Mucosa of rectum (tissue), 2 donors: ENCODE measurements around the gene MCCC1.

Experiments used
- H3K27ac ChIP-seq, 2 donors: one replicate each; pipeline ENCODE4 v1.7.0; 2013; ENCODE audit warnings: inconsistent platforms in 2 of 2, low read depth in 2 of 2, low read length in 2 of 2
- H3K27me3 ChIP-seq, 2 donors: one replicate each; pipeline ENCODE4 v1.7.0; 2013; ENCODE audit warnings: low read length in 2 of 2; ENCODE audit not compliant: control insufficient read depth in 2 of 2, insufficient read depth in 2 of 2
- H3K36me3 ChIP-seq, 2 donors: one replicate each; pipeline ENCODE4 v1.7.0; 2013; ENCODE audit warnings: low read length in 2 of 2; ENCODE audit not compliant: control insufficient read depth in 2 of 2, insufficient read depth in 2 of 2
- H3K4me1 ChIP-seq, 2 donors: one replicate each; pipeline ENCODE4 v1.7.0; 2013; ENCODE audit warnings: low read length in 2 of 2, mild to moderate bottlenecking in 1 of 2; ENCODE audit not compliant: control insufficient read depth in 2 of 2, insufficient read depth in 2 of 2
- H3K4me3 ChIP-seq, 2 donors: one replicate each; pipeline ENCODE4 v1.7.0; 2013; ENCODE audit warnings: low read length in 2 of 2
- H3K9ac ChIP-seq, 2 donors: one replicate each; pipeline ENCODE4 v1.7.0; 2013; ENCODE audit warnings: low read length in 2 of 2, low read depth in 1 of 2, mild to moderate bottlenecking in 1 of 2
- H3K9me3 ChIP-seq, 2 donors: one replicate each; pipeline ENCODE4 v1.7.0; 2013; ENCODE audit warnings: low read length in 2 of 2; ENCODE audit not compliant: control insufficient read depth in 2 of 2
- donor health status: healthy.
- donor health status: Normal muscosa, but diverticular disease.

Gene MCCC1

GRCh38 chr3:183061391-183062172 is 37.7 kb downstream of the MCCC1 start:
- Histone ChIP-seq H3K36me3 (peaks cover 4 to 5% of the 10 kb centered on the region in 2 donors), H3K4me1 (no peaks in the 10 kb centered on the region), H3K4me3 (no peak overlapping the region), H3K27me3 (no peaks in the 10 kb centered on the region), H3K27ac (no peak overlapping the region), H3K9me3 (no peaks in the 10 kb centered on the region), H3K9ac (no peak overlapping the region)

DNA sequence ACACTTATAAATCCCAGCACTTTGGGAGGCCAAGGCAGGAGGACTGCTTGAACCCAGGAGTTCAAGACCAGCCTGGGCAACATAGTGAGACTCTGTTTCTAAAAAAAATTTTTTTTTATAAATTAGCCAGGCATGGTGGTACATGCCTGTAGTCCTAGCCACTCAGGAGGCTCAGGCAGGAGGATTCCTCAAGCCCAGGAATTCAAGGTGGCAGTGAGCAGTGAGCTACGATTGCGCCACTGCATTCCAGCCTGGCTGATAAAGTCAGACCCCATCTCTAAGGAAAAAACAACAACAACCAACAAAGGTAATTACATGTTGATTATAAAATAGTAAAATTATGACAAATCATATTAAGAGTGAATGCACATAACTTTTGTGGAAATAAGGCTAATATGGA is 40.9 kb downstream of the MCCC1 start:
- Histone ChIP-seq H3K27me3 (no peaks in the 10 kb centered on the region), H3K9ac (no peak overlapping the region), H3K27ac (no peak overlapping the region)

GRCh38 chr3:183050706-183051105 is 48.6 kb downstream of the MCCC1 start:
- no peak overlapping the region for H3K27ac ChIP-seq
- H3K4me3 ChIP-seq = no peak overlapping the region
- H3K4me1 ChIP-seq = no peaks in the 10 kb centered on the region
- H3K9me3 ChIP-seq = no peaks in the 10 kb centered on the region
- no peaks in the 10 kb centered on the region for H3K27me3 ChIP-seq
- H3K36me3 ChIP-seq = peaks cover 3 to 17% of the 10 kb centered on the region in 2 donors
- H3K9ac ChIP-seq = no peak overlapping the region

More for the DNA sequence above, 40.9 kb downstream of the MCCC1 start:
- peaks cover 0 to 7% of the 10 kb centered on the region in 2 donors for H3K36me3 ChIP-seq
- no peaks in the 10 kb centered on the region for H3K4me1 ChIP-seq
- H3K9me3 ChIP-seq = no peaks in the 10 kb centered on the region
- no peak overlapping the region for H3K4me3 ChIP-seq

- Histone ChIP-seq H3K27ac (no peak overlapping the region), H3K4me1 (no peaks in the 10 kb centered on the region), H3K9me3 (no peaks in the 10 kb centered on the region), H3K36me3 (peaks cover 14 to 19% of the 10 kb centered on the region in 2 donors), H3K9ac (no peak overlapping the region), H3K27me3 (no peaks in the 10 kb centered on the region), H3K4me3 (no peak overlapping the region)
Measured at GRCh38 chr3:183046883-183047282, 52.4 kb downstream of the MCCC1 start.

GRCh38 chr3:183044547-183045229 is 54.6 kb downstream of the MCCC1 start:
- no peaks in the 10 kb centered on the region for H3K27me3 ChIP-seq
- H3K9me3 ChIP-seq = no peaks in the 10 kb centered on the region
- H3K4me1 ChIP-seq = no peaks in the 10 kb centered on the region
- no peak overlapping the region for H3K9ac ChIP-seq
- H3K4me3 ChIP-seq = no peak overlapping the region
- peaks cover 17 to 20% of the 10 kb centered on the region in 2 donors for H3K36me3 ChIP-seq
- no peak overlapping the region for H3K27ac ChIP-seq

DNA sequence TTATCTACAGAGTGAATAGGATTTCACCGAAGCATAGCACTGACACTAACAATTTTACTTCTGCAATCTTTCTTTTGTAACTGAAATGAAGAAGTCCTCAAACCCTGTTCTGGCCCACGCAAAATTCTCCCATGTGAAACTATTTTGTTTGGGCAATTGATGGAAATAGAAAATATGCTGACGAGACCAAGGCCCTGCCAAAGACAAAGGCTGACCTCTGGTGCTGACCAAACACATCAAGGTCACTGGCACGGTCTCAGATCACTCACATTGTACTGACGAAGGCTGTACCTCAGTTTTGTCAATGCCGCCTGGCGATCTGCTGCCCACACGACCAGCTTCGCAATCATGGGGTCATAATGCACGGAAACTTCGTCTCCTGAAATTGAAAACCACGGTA is 60.5 kb downstream of the MCCC1 start:
- Histone ChIP-seq H3K4me1 (no peaks in the 10 kb centered on the region), H3K4me3 (no peak overlapping the region), H3K9me3 (no peaks in the 10 kb centered on the region), H3K27ac (no peak overlapping the region), H3K27me3 (no peaks in the 10 kb centered on the region), H3K9ac (no peak overlapping the region), H3K36me3 (peaks cover 29 to 33% of the 10 kb centered on the region in 2 donors)

- H3K27ac ChIP-seq = no peak overlapping the region
- no peak overlapping the region for H3K4me3 ChIP-seq
- no peak overlapping the region for H3K9ac ChIP-seq
- no peaks in the 10 kb centered on the region for H3K4me1 ChIP-seq
- no peaks in the 10 kb centered on the region for H3K27me3 ChIP-seq
- H3K36me3 ChIP-seq = peaks cover 29 to 36% of the 10 kb centered on the region in 2 donors
- H3K9me3 ChIP-seq = no peaks in the 10 kb centered on the region
Measured at GRCh38 chr3:183038221-183038620, 61.1 kb downstream of the MCCC1 start.

GRCh38 chr3:183033746-183034145 is 65.5 kb downstream of the MCCC1 start:
- no peaks in the 10 kb centered on the region for H3K27me3 ChIP-seq
- peaks cover 28 to 29% of the 10 kb centered on the region in 2 donors for H3K36me3 ChIP-seq
- H3K4me1 ChIP-seq = no peaks in the 10 kb centered on the region
- H3K4me3 ChIP-seq = no peak overlapping the region
- no peak overlapping the region for H3K9ac ChIP-seq
- no peak overlapping the region for H3K27ac ChIP-seq
- H3K9me3 ChIP-seq = no peaks in the 10 kb centered on the region

GRCh38 chr3:183032880-183033555 is 66.3 kb downstream of the MCCC1 start:
- Histone ChIP-seq H3K36me3 (peaks cover 24 to 35% of the 10 kb centered on the region in 2 donors), H3K27ac (no peak overlapping the region), H3K4me1 (no peaks in the 10 kb centered on the region), H3K9me3 (no peaks in the 10 kb centered on the region), H3K27me3 (no peaks in the 10 kb centered on the region), H3K9ac (no peak overlapping the region), H3K4me3 (no peak overlapping the region)

GRCh38 chr3:183031826-183032225 is 67.5 kb downstream of the MCCC1 start:
- Histone ChIP-seq H3K27ac (no peak overlapping the region), H3K9ac (no peak overlapping the region), H3K4me1 (no peaks in the 10 kb centered on the region), H3K36me3 (peaks cover 19 to 28% of the 10 kb centered on the region in 2 donors), H3K4me3 (no peak overlapping the region), H3K9me3 (no peaks in the 10 kb centered on the region), H3K27me3 (no peaks in the 10 kb centered on the region)
